ENCODE data around the gene EVL.

DNA sequence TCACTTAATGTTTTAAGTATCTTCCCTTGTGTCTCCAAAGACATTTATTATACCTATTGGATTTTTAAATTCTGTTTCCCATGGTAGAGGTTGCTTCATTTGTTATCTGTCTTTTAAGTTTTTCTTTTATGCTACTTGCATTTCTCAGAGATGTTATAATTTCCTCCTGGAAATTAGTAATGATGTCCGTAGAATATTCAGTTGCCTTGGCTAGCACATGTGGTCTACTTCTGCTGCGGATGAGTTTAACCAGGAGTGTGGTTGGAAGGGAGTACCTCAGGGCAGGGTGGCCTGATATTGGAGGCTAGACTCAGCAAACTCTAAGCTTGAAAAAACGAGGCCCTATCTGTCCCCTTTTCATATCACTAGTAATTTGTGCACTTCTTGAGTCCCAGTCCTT, 8.8 kb upstream of the EVL start:
- TF ChIP-seq POLR2A (IDR thresholded peaks at IDR 0.05) (no peak), CTCF (IDR thresholded peaks at IDR 0.05) (no peak)

Measured in prostate gland (tissue), 2 donors.